Aorta (tissue), 5 donors: ENCODE measurements around the gene CYBC1. TPM values are rescaled to one million over a fixed set of nuclear protein-coding genes. Genes with fewer than 3 reads are reported as not detected.

Experiments
- ATAC-seq: fragments of 200-7000 bp; cut with Tn5 transposase; one replicate; pipeline ENCODE4 v1.9.1; 2022; ENCODE audit warnings: moderate library complexity; ENCODE audit not compliant: low FRiP score
- DNase-seq, 2 donors: peaks; one replicate each; pipeline ENCODE4 v3.0.0-alpha.2; 2020
- H3K27ac ChIP-seq, 2 donors: one replicate each; pipeline ENCODE4 v1.5.1; 2013; ENCODE audit warnings: low read length in 2 of 2, mild to moderate bottlenecking in 2 of 2, moderate library complexity in 2 of 2, control low read depth in 1 of 2, inconsistent platforms in 1 of 2, low read depth in 1 of 2
- H3K27me3 ChIP-seq, 2 donors: one replicate each; pipeline ENCODE4 v1.6.1; 2013; ENCODE audit warnings: control low read depth in 1 of 2, low read length in 1 of 2, mild to moderate bottlenecking in 1 of 2, moderate library complexity in 1 of 2; ENCODE audit not compliant: insufficient read depth in 2 of 2, control insufficient read depth in 1 of 2
- H3K36me3 ChIP-seq, 2 donors: one replicate each; pipeline ENCODE4 v1.6.1; 2013; ENCODE audit warnings: control low read depth in 1 of 2, low read length in 1 of 2, mild to moderate bottlenecking in 1 of 2; ENCODE audit not compliant: insufficient read depth in 2 of 2, control insufficient read depth in 1 of 2
- H3K4me1 ChIP-seq, 2 donors: one replicate each; pipeline ENCODE4 v1.6.1; 2013; ENCODE audit warnings: low read length in 2 of 2, control low read depth in 1 of 2, mild to moderate bottlenecking in 1 of 2, moderate library complexity in 1 of 2; ENCODE audit not compliant: insufficient read depth in 2 of 2, control insufficient read depth in 1 of 2
- H3K4me3 ChIP-seq, 2 donors: one replicate each; pipeline ENCODE4 v1.5.1; 2013; ENCODE audit warnings: low read length in 2 of 2, control low read depth in 1 of 2, mild to moderate bottlenecking in 1 of 2
- H3K9me3 ChIP-seq: one replicate; pipeline ENCODE4 v1.6.1; 2013; ENCODE audit warnings: mild to moderate bottlenecking, low read length; ENCODE audit not compliant: control insufficient read depth
- WGBS, 2 donors: extraction: QIAGEN DNeasy Blood & Tissue Kit; methylation state at CpG; one replicate each; pipeline ENCODE4 v1.1.7; 2013; 5-methylcytosine and 5-hydroxymethylcytosine counted together
- intact Hi-C, 2 donors: fragments of 100-400 bp; cut with DNase I; formaldehyde crosslinking; loops; one replicate each; pipeline versions ENCODE4 v1.14.2 to v1.15.0; 2022
- polyA plus RNA-seq, 2 donors: library from polyadenylated mRNA; stranded (reverse); fragments of 200-250 nt; gene quantifications; one replicate each; pipeline ENCODE4 v1.2.3, GENCODE V29; 2013
- total RNA-seq, 2 donors: library from RNA; stranded (reverse); fragmentation: NEBNext Ultra II Directional; extraction: Animal tissue kit (Norgen Biotek cat#: 25700); gene quantifications; one replicate each; pipeline ENCODE4 v1.2.1, GENCODE V29; 2021
- donor health status: healthy with polysubstance abuse.
- donor health status: Bipolar disorder and iron deficiency.
- donor health status: DM: no; HTN: no; CAD: no.
- donor health status: DM: no; HTN: no; CAD: no.
- donor health status: DM: yes; HTN: yes; CAD: no.

The CYBC1 gene
- total and polyA plus RNA-seq, 4 donors, result 26.5 to 131 (median 62.8) TPM

GRCh38 chr17:82399041-82399441, 51.5 kb downstream of the CYBC1 start:
- Histone ChIP-seq H3K4me1 (no peaks in the 10 kb centered on the region), H3K36me3 (peaks cover 0 to 3% of the 10 kb centered on the region in 2 donors), H3K27ac (no peak overlapping the region), H3K27me3 (no peaks in the 10 kb centered on the region), H3K9me3 (no peaks in the 10 kb centered on the region), H3K4me3 (no peak overlapping the region)
- WGBS, 2 donors, result 7 to 10% methylated on average over 13 of the region's 13 CpGs
- no peak for ATAC-seq
- peak; percentile 83 to 86 for DNase-seq
- intact Hi-C loops, result no loop called here

GRCh38 chr17:82397449-82398335, 52.9 kb downstream of the CYBC1 start:
- intact Hi-C loops, result no loop called here
- Histone ChIP-seq H3K9me3 (no peaks in the 10 kb centered on the region), H3K27me3 (no peaks in the 10 kb centered on the region), H3K36me3 (no peaks in the 10 kb centered on the region), H3K4me3 (no peak overlapping the region), H3K4me1 (no peaks in the 10 kb centered on the region), H3K27ac (no peak overlapping the region)
- WGBS, 2 donors, result 91 to 93% methylated on average over 32 to 38 of the region's 38 CpGs
- no peak for DNase-seq
- ATAC-seq, result peak; percentile 16

- no peak overlapping the region for H3K27ac ChIP-seq
- no peaks in the 10 kb centered on the region for H3K36me3 ChIP-seq
- 53 to 56% methylated on average over 16 to 19 of the region's 19 CpGs for WGBS, 2 donors
- no peaks in the 10 kb centered on the region for H3K4me1 ChIP-seq
- no peak overlapping the region for H3K4me3 ChIP-seq
- intact Hi-C loops, result no loop called here
- H3K9me3 ChIP-seq, result no peaks in the 10 kb centered on the region
- ATAC-seq (peak; percentile 12), DNase-seq (no peak)
- H3K27me3 ChIP-seq, result no peaks in the 10 kb centered on the region
Measured at GRCh38 chr17:82396601-82397435, 53.7 kb downstream of the CYBC1 start.

GRCh38 chr17:82394278-82394677, 56.3 kb downstream of the CYBC1 start:
- H3K27ac ChIP-seq, result no peak overlapping the region
- H3K9me3 ChIP-seq, result no peaks in the 10 kb centered on the region
- H3K4me3 ChIP-seq, result no peak overlapping the region
- intact Hi-C loops, result no loop called here
- H3K4me1 ChIP-seq, result no peaks in the 10 kb centered on the region
- no peaks in the 10 kb centered on the region for H3K36me3 ChIP-seq
- ATAC-seq (no peak), DNase-seq (no peak)
- 88 to 89% methylated on average over 12 of the region's 12 CpGs for WGBS, 2 donors
- no peaks in the 10 kb centered on the region for H3K27me3 ChIP-seq

- DNase-seq (no peak), ATAC-seq (no peak)
- H3K36me3 ChIP-seq, result no peaks in the 10 kb centered on the region
- intact Hi-C loops, result no loop called here
- no peaks in the 10 kb centered on the region for H3K9me3 ChIP-seq
- 92 to 93% methylated on average over 15 of the region's 15 CpGs for WGBS, 2 donors
- no peak overlapping the region for H3K4me3 ChIP-seq
- H3K27ac ChIP-seq, result no peak overlapping the region
- H3K4me1 ChIP-seq, result no peaks in the 10 kb centered on the region
- no peaks in the 10 kb centered on the region for H3K27me3 ChIP-seq
Measured at GRCh38 chr17:82392941-82393340, 57.6 kb downstream of the CYBC1 start.

Other genes starting within 250 kb of the CYBC1 start
- gene CCDC57, start 237.9 kb downstream of the CYBC1 start, total RNA-seq, result 10 to 100 TPM; 31.2 to 53.4 TPM
- gene CCDC57, start 237.9 kb downstream of the CYBC1 start, polyA plus RNA-seq, result 100 to 1,000 TPM in 1 of 2 donors, 10 to 100 TPM in 1; 17.8 to 145 TPM
- gene SLC16A3, start 221.7 kb downstream of the CYBC1 start, total RNA-seq, result 10 to 100 TPM; 55.6 to 96.9 TPM
- gene SLC16A3, start 221.7 kb downstream of the CYBC1 start, polyA plus RNA-seq, result 10 to 100 TPM in 1 of 2 donors, 1 to 10 TPM in 1; 7.6 to 20.3 TPM
- gene CSNK1D, start 177.1 kb downstream of the CYBC1 start, total RNA-seq, result 100 to 1,000 TPM; 130 to 153 TPM
- gene CSNK1D, start 177.1 kb downstream of the CYBC1 start, polyA plus RNA-seq, result 10 to 100 TPM; 39.9 to 73.4 TPM
- gene CD7, start 133.1 kb downstream of the CYBC1 start, total RNA-seq, result 1 to 10 TPM; 2.6 to 3.4 TPM
- gene CD7, start 133.1 kb downstream of the CYBC1 start, polyA plus RNA-seq, result under 1 TPM; 0.33 to 0.75 TPM
- gene SECTM1, start 117.0 kb downstream of the CYBC1 start, total RNA-seq, result 10 to 100 TPM in 1 of 2 donors, 1 to 10 TPM in 1; 9.9 to 15.8 TPM
- gene SECTM1, start 117.0 kb downstream of the CYBC1 start, polyA plus RNA-seq, result 10 to 100 TPM in 1 of 2 donors, 1 to 10 TPM in 1; 4.5 to 22.5 TPM
- gene TEX19, start 91.5 kb downstream of the CYBC1 start, total RNA-seq, result not detected
- not detected for gene TEX19, start 91.5 kb downstream of the CYBC1 start, polyA plus RNA-seq
- gene UTS2R, start 79.0 kb downstream of the CYBC1 start, total RNA-seq, result not detected
- not detected for gene UTS2R, start 79.0 kb downstream of the CYBC1 start, polyA plus RNA-seq
- 10 to 100 TPM; 14.8 to 34.7 TPM for gene HEXD, start 32.4 kb downstream of the CYBC1 start, total RNA-seq
- 100 to 1,000 TPM in 1 of 2 donors, 10 to 100 TPM in 1; 15.7 to 133 TPM for gene HEXD, start 32.4 kb downstream of the CYBC1 start, polyA plus RNA-seq
- gene OGFOD3, start 32.2 kb downstream of the CYBC1 start, total RNA-seq, result 10 to 100 TPM; 17.5 to 22.2 TPM
- 10 to 100 TPM; 12.0 to 25.9 TPM for gene OGFOD3, start 32.2 kb downstream of the CYBC1 start, polyA plus RNA-seq
- 10 to 100 TPM; 45.9 to 76.0 TPM for gene NARF, start 8.0 kb upstream of the CYBC1 start, total RNA-seq
- gene NARF, start 8.0 kb upstream of the CYBC1 start, polyA plus RNA-seq, result 100 to 1,000 TPM in 1 of 2 donors, 10 to 100 TPM in 1; 34.4 to 162 TPM
- 10 to 100 TPM; 52.0 to 58.8 TPM for gene FOXK2, start 69.0 kb upstream of the CYBC1 start, total RNA-seq
- gene FOXK2, start 69.0 kb upstream of the CYBC1 start, polyA plus RNA-seq, result 10 to 100 TPM; 15.3 to 19.5 TPM
- gene WDR45B, start 197.7 kb upstream of the CYBC1 start, total RNA-seq, result 10 to 100 TPM; 60.4 to 75.4 TPM
- 10 to 100 TPM; 34.7 to 54.4 TPM for gene WDR45B, start 197.7 kb upstream of the CYBC1 start, polyA plus RNA-seq
- 10 to 100 TPM in 1 of 2 donors, 1 to 10 TPM in 1; 4.5 to 10.7 TPM for gene RAB40B, start 247.9 kb upstream of the CYBC1 start, total RNA-seq
- gene RAB40B, start 247.9 kb upstream of the CYBC1 start, polyA plus RNA-seq, result 10 to 100 TPM; 11.6 to 19.5 TPM